Spinal cord (tissue), 4 donors: ENCODE results near the gene CAMK2G. TPM values are rescaled to one million over a fixed set of nuclear protein-coding genes. Genes with fewer than 3 reads are reported as not detected.

Experiments used
- polyA plus RNA-seq, 2 donors: library from polyadenylated mRNA; unstranded; fragments of 120-200 nt; gene quantifications; one replicate each; pipeline ENCODE4 v1.2.1, GENCODE V29; 2013; ENCODE audit not compliant: insufficient read length in 2 of 2
- small RNA-seq: library from RNA; depleted of rRNA; stranded (forward); fragments of <200 nt; gene quantifications from one replicate; pipeline ENCODE3, GENCODE V24; 2014; ENCODE audit warnings: low replicate concordance
- total RNA-seq, 2 donors: library from RNA; depleted of rRNA in 1 of 2; stranded (reverse); fragments of 120-200 nt in 1 of 2; fragments of >200 nt in 1 of 2; gene quantifications; one replicate each; pipeline versions ENCODE4 v1.2.3 to v1.2.4, GENCODE V29; 2013 to 2014

The CAMK2G gene
- total and polyA plus RNA-seq, 4 donors: 49.8 to 147 (median 113) TPM

Small RNA genes within 50 kb of the gene (small RNA-seq; reads per million reads assigned to genes)
- gene AC022400.9 (not detected), gene ZSWIM8-AS1 (not detected)

Other genes starting within 250 kb of the CAMK2G start
- 1 to 10 TPM; 1.6 to 4.2 TPM for gene MYOZ1, start 233.1 kb downstream of the CAMK2G start, total RNA-seq
- 1 to 10 TPM; 1.3 to 2.2 TPM for gene MYOZ1, start 233.1 kb downstream of the CAMK2G start, polyA plus RNA-seq
- under 1 TPM in 1 of 2 donors, not detected in 1; 0.11 TPM for gene SYNPO2L, start 218.5 kb downstream of the CAMK2G start, total RNA-seq
- 1 to 10 TPM in 1 of 2 donors, under 1 TPM in 1; 0.54 to 1.5 TPM for gene SYNPO2L, start 218.5 kb downstream of the CAMK2G start, polyA plus RNA-seq
- 10 to 100 TPM in 1 of 2 donors, 1 to 10 TPM in 1; 5.8 to 10.1 TPM for gene AGAP5, start 176.4 kb downstream of the CAMK2G start, total RNA-seq
- 10 to 100 TPM in 1 of 2 donors, 1 to 10 TPM in 1; 9.2 to 25.7 TPM for gene AGAP5, start 176.4 kb downstream of the CAMK2G start, polyA plus RNA-seq
- 10 to 100 TPM; 45.7 to 63.4 TPM for gene SEC24C, start 130.2 kb downstream of the CAMK2G start, total RNA-seq
- 10 to 100 TPM; 70.9 to 73.7 TPM for gene SEC24C, start 130.2 kb downstream of the CAMK2G start, polyA plus RNA-seq
- gene CHCHD1, start 92.5 kb downstream of the CAMK2G start, total RNA-seq: 10 to 100 TPM; 22.4 to 39.5 TPM
- gene CHCHD1, start 92.5 kb downstream of the CAMK2G start, polyA plus RNA-seq: 10 to 100 TPM; 44.5 to 44.6 TPM
- gene ZSWIM8, start 88.9 kb downstream of the CAMK2G start, total RNA-seq: 10 to 100 TPM; 38.8 to 95.9 TPM
- gene ZSWIM8, start 88.9 kb downstream of the CAMK2G start, polyA plus RNA-seq: 100 to 1,000 TPM; 127 to 148 TPM
- gene NDST2, start 63.0 kb downstream of the CAMK2G start, total RNA-seq: 10 to 100 TPM in 1 of 2 donors, 1 to 10 TPM in 1; 8.8 to 23.0 TPM
- gene NDST2, start 63.0 kb downstream of the CAMK2G start, polyA plus RNA-seq: 10 to 100 TPM; 36.7 to 45.3 TPM
- gene PLAU, start 36.6 kb upstream of the CAMK2G start, total RNA-seq: 1 to 10 TPM; 4.7 to 5.3 TPM
- 1 to 10 TPM; 3.9 to 4.2 TPM for gene PLAU, start 36.6 kb upstream of the CAMK2G start, polyA plus RNA-seq
- gene VCL, start 123.6 kb upstream of the CAMK2G start, total RNA-seq: 100 to 1,000 TPM in 1 of 2 donors, 10 to 100 TPM in 1; 75.5 to 106 TPM
- 10 to 100 TPM; 47.8 to 51.5 TPM for gene VCL, start 123.6 kb upstream of the CAMK2G start, polyA plus RNA-seq